Fibroblast of skin of back (primary cell): ENCODE data around the gene SUPT3H.
A peak's percentile ranks its signal among the peaks of the same experiment; 100 is the strongest.
"Not testable (repeated sequence)": the region's sequence is repeated elsewhere in the genome, so short reads cannot be mapped to it uniquely, and the experiment has no call there.

Source experiments
- DNase-seq: peaks from one replicate; pipeline ENCODE4 v3.0.0-alpha.2; 2013

Gene SUPT3H

GRCh38 chr6:44942798-44943197, 434.9 kb downstream of the SUPT3H start:
- no peak for DNase-seq

- DNase-seq, result no peak
These were observed 435.5 kb downstream of the SUPT3H start for GRCh38 chr6:44942201-44942600.

- no peak for DNase-seq
These were observed 437.4 kb downstream of the SUPT3H start for GRCh38 chr6:44940367-44940766.

- no peak for DNase-seq
These were observed 441.9 kb downstream of the SUPT3H start for GRCh38 chr6:44935693-44936300.

- no peak for DNase-seq
These were observed 444.6 kb downstream of the SUPT3H start for GRCh38 chr6:44933108-44933507.

DNA sequence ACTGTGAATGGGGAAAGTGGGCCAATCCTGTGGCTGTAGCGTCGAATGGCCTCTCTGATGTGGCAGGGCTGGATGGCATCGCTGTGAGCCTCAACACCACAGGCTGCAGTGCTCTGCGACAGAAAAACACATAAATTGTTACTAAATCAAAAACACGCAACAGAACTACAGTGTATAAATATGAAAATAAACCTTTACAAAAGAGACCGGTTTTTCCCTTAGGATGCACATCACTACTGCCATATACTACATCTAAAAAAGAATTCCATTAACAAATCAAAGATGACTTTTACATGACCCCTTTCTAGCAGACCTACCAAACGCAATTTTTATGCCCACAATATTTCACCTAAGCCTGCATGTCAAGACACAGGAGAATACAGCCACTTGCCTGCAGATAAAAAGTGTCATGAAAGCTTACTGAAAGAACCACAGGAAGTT, 445.1 kb downstream of the SUPT3H start:
- DNase-seq, result no peak

DNA sequence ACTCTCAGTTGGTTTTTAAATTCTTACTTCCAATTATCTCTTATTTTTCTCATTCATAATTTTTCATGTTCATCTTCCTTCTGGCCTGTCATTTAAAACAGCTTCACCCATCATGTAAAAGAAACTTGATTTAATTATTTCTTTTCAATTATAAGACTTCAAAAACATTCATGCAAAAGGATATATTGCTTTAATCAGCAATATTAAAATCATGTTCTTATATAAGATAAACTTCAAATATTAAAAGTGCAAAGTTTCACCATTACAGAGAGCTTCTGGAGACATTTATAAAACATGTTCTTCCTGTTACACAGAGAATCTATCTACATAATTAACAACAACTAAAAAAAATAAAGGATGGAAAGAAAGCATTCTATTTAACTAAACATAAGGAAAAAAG, 446.3 kb downstream of the SUPT3H start:
- DNase-seq, result no peak

DNA sequence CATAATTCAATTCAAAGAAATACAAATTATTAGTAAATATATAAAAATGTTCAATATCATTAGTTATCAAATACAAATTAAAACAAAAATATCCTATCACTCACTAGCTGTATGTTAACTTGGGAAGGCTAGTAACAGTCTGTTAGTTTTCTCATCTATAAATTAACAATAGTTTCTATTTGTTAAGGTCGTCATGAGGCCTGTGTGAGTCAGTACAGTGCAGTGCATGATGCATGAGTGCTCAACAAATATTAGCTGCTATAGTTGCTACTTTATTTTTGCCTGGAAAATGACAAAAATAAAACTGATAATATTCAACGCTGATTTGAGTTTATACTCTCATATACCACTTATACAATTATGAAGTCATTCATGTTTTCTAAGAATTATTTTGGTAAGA, 451.2 kb downstream of the SUPT3H start:
- DNase-seq, result no peak

- peak; percentile 22 for DNase-seq
These were observed 452.5 kb downstream of the SUPT3H start for GRCh38 chr6:44925100-44925739.

GRCh38 chr6:44923444-44923843, 454.3 kb downstream of the SUPT3H start:
- DNase-seq, result no peak

GRCh38 chr6:44921798-44922197, 455.9 kb downstream of the SUPT3H start:
- no peak for DNase-seq

DNA sequence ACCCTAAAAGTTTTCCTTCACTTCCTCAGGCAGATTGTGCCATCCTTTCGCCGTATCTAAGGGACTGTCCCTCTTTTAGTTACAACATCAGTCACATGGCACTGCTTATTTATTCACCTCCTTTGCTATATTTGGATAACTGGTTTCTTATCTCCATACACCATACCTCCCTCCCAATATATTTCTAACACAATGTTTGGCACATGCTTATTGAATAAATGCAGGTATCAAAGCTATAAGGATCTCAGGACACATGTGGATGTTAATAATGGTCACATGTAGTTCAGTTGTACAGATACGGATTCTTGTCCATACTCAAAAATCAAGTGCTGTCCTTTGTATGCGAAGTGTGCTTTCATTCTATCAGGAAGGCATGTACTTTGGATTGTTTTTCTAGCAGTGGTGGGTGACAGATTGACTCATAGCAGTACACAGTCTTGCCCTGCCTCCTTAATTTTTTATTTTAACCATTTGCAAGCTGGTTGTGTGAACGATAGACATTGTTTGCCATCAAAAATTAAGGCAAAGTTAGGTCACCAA, 456.7 kb downstream of the SUPT3H start:
- DNase-seq, result peak; percentile 28

DNA sequence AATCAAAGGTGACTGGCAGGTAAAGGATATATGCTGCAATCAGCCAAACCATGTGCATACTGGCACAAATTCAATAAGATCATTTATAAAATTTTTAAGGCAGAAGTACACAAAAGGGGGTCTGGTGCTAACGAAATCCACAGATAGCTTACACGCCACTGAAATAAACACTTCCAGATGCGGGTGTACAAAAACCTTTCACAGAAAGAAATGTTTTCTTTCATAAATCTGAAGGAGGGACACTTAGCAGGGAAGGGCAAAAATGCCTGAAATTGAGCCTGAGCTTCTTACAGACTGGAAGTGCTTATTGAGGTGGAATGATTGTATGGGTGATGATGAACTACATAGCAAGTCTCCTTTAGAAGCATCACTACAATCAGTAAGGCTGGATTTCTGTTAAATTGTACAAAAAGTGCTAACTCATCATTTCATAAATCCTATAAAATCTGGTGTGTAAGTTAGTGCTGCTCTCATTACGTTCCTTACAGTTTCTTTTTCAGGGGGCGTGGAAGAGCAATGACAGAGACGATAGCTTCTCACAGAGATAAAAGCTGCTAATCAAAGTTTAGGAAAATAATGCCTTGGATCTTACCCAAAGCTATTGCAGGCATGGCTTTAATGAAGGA, 458.9 kb downstream of the SUPT3H start:
- no peak for DNase-seq

GRCh38 chr6:44917430-44917829, 460.3 kb downstream of the SUPT3H start:
- DNase-seq, result no peak

- no peak for DNase-seq
These were observed 462.6 kb downstream of the SUPT3H start for GRCh38 chr6:44915111-44915510.

GRCh38 chr6:44914141-44914540, 463.6 kb downstream of the SUPT3H start:
- no peak for DNase-seq

GRCh38 chr6:44906761-44907160, 471.0 kb downstream of the SUPT3H start:
- no peak for DNase-seq

DNA sequence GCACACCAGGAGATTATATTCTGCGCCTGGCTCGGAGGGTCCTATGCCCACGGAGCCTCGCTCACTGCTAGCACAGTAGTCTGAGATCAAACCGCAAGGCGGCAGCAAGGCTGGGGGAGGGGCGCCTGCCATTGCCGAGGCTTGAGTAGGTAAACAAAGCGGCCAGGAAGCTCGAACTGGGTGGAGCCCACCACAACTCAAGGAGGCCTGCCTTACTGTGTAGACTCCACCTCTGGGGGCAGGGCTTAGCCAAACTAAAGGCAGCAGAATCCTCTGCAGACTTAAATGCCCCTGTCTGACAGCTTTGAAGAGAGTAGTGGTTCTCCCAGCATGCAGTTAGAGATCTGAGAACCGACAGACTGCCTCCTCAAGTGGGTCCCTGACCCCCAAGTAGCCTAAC, 477.4 kb downstream of the SUPT3H start:
- not testable (repeated sequence) for DNase-seq

GRCh38 chr6:44898296-44898930, 479.3 kb downstream of the SUPT3H start:
- peak; percentile 60 for DNase-seq

DNA sequence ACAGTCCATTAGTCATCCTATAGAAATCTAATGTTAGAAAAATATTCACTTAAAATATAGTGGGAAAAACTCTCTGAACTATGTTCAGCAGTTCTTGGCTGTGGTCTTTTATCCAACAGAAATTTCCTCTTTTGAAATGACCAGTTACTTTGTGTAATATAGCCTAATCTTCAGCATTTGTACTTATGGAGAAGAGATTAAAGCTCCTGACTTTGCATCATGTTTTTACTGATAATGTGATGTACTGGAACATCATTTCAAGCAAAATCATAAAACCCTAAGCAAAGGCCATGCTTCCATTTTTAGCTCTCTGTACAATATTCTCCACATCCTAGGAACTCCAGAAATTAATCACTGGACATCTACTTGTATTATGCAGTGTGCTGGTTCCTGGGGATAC, 480.4 kb downstream of the SUPT3H start:
- no peak for DNase-seq

- no peak for DNase-seq
These were observed 481.0 kb downstream of the SUPT3H start for GRCh38 chr6:44896701-44897100.

GRCh38 chr6:44892579-44892978, 485.2 kb downstream of the SUPT3H start:
- no peak for DNase-seq

DNA sequence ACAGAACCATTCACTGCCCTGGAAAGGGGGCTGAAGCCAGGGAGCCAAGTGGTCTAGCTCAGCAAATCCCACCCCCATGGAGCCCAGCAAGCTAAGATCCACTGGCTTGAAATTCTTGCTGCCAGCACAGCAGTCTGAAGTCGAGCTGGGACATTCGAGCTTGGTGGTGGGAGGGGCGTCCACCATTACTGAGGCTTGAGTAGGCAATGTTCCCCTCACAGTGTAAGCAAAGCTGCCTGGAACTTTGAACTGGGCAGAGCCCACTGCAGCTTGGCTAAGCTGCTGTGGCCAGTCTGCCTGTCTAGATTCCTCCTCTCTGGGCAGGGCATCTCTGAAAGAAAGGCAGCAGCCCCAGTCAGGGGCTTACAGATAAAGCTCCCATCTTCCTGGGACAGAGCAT, 498.7 kb downstream of the SUPT3H start:
- not testable (repeated sequence) for DNase-seq
